ENCODE results near the gene BNIP1.

BNIP1 gene

GRCh38 chr5:173202266-173202875, 58.0 kb downstream of the BNIP1 start:
- no peak for TF ChIP-seq JUND (IDR thresholded peaks at IDR 0.05; ENCODE audit: low read depth)
- no peak for DNase-seq (ENCODE audit: low read depth in 1 of 2, low spot score in 1 of 2)
- in situ Hi-C loops (cut with HindIII; ENCODE audit: low pct_unique_long_range_greater_than_20kb, low sequenced_read_pairs) = no loop called here

DNA sequence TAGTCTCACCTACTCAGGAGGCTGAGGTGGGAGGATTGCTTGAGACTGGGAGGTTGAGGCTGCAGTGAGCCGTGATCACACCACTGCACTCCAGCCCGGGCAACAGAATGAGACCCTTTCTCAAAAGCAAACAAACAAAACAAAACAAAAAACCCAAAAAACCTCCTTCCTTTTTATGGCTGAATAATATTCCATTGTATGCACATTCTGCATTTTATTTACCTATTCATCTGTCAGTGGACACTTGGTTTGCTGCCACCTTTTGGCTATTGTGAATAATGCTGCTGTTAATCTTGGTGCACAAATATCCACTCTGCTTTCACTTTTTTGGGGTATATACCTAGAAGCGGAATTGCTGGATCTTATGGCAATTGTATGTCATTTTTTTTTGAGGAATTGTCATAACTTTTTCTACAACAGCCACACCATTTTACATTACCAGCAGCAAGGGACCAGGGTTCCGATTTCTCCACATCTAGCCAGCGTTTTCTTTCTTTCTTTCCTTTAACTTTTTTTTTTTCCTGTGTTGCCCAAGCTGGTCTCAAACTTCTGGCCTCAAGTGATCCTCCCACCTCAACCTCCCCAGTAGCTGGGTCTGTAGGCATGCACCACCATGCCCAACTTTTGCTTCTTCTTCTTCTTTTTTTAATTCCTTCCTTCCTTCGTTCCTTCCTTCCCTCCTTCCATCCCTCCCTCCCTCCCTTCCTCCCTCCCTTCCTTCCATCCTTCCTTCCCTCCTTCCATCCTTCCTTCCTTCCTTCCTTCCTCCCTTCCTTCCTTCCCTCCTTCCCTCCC, 60.1 kb downstream of the BNIP1 start:
- DNase-seq (ENCODE audit: low read depth in 1 of 2, low spot score in 1 of 2) = peak in 1 of 2 experiments; percentile 60
- TF ChIP-seq JUND (IDR thresholded peaks at IDR 0.05; ENCODE audit: low read depth) = no peak
- in situ Hi-C loops (cut with HindIII; ENCODE audit: low pct_unique_long_range_greater_than_20kb, low sequenced_read_pairs) = no loop called here

GRCh38 chr5:173205916-173206315, 61.6 kb downstream of the BNIP1 start:
- in situ Hi-C loops (cut with HindIII; ENCODE audit: low pct_unique_long_range_greater_than_20kb, low sequenced_read_pairs) = no loop called here
- no peak for DNase-seq (ENCODE audit: low read depth in 1 of 2, low spot score in 1 of 2)
- no peak for TF ChIP-seq JUND (IDR thresholded peaks at IDR 0.05; ENCODE audit: low read depth)

DNA sequence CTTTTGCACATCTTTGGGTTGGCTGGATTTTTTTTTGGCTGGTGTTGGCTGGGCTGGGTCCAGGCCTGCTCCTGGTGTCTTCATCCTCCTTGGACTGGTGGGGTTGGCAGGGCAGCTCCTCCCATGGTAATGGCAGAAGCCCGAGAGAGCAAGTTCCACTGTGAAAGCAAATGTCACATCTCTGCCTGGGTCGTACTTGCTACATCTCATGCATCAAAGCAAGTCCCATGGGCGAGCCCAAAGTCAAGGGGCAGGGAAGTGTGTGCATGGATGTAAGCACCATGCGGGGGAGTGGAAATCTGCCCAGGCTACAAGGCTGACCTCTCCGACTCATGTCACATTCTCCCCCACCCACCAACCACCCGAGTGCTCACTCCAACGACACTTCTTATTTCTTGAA, 64.0 kb downstream of the BNIP1 start:
- TF ChIP-seq JUND (IDR thresholded peaks at IDR 0.05; ENCODE audit: low read depth) = no peak
- in situ Hi-C loops (cut with HindIII; ENCODE audit: low pct_unique_long_range_greater_than_20kb, low sequenced_read_pairs) = no loop called here
- DNase-seq (ENCODE audit: low read depth in 1 of 2, low spot score in 1 of 2) = no peak

DNA sequence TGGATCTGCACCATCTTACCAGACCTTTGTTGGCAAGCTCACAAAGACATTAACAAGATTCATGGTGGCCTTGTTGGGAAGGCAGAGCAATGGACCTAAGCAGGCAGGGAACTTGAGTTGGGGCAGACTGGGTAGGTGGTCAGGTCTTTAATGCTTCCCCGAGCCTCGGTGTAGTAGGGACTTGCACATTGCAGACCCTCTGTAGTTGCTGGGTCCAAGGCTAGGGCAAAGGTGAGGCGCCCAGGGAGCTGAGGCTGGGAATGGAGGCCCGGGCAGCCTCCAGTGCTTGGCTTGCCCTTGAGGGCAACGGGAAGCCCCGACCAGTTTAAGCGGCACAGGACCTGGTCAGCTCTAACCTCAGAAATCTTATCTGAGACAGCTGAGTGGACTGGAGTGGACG, 66.5 kb downstream of the BNIP1 start:
- in situ Hi-C loops (cut with HindIII; ENCODE audit: low pct_unique_long_range_greater_than_20kb, low sequenced_read_pairs) = no loop called here
- DNase-seq (ENCODE audit: low read depth in 1 of 2, low spot score in 1 of 2) = no peak

GRCh38 chr5:173211284-173211683, 67.0 kb downstream of the BNIP1 start:
- TF ChIP-seq JUND (IDR thresholded peaks at IDR 0.05; ENCODE audit: low read depth) = no peak
- no peak for DNase-seq (ENCODE audit: low read depth in 1 of 2, low spot score in 1 of 2)
- in situ Hi-C loops (cut with HindIII; ENCODE audit: low pct_unique_long_range_greater_than_20kb, low sequenced_read_pairs) = no loop called here

More for the DNA sequence above, 66.5 kb downstream of the BNIP1 start:
- no peak for TF ChIP-seq JUND (IDR thresholded peaks at IDR 0.05; ENCODE audit: low read depth)

DNA sequence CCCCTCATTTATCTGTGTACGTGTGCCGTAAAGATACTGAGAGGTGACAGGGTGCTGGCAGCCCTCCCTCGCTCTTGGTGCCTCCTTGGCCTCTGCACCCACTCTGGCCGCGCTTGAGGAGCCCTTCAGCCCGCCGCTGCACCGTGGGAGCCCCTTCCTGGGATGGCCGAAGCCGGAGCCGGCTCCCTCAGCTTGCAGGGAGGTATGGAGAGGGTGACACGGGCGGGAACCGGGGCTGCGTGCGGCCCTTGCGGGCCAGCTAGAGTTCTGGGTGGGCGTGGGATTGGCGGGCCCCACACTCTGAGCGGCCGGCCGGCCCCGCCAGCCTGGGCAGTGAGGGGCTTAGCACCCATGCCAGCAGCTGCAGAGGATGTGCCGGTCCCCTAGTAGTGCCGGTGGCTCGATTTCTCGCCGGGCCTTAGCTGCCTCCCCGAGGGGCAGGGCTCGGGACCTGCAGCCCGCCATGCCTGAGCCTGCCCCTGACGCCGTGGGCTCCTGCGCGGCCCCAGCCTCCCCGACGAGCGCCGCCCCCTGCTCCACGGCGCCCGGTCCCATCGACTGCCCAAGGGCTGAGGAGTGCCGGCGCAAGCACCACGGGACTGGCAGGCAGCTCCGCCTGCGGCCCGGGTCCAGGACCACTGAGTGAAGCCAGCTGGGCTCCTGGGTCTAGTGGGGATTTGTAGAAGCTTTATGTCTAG, 69.1 kb downstream of the BNIP1 start:
- TF ChIP-seq JUND (IDR thresholded peaks at IDR 0.05; ENCODE audit: low read depth) = no peak
- in situ Hi-C loops (cut with HindIII; ENCODE audit: low pct_unique_long_range_greater_than_20kb, low sequenced_read_pairs) = no loop called here
- no peak for DNase-seq (ENCODE audit: low read depth in 1 of 2, low spot score in 1 of 2)
